ENCODE data around the gene MAD2L1BP. TPM values are rescaled to one million over a fixed set of nuclear protein-coding genes. Genes with fewer than 3 reads are reported as not detected.

MAD2L1BP gene
- total and polyA plus RNA-seq, 2 of the 4 experiments (the other 2 are of a cell fraction): 28.1 to 50.2 TPM

GRCh38 chr6:43671801-43672690 is 36.4 kb downstream of the MAD2L1BP start:
- Histone ChIP-seq H3K14ac (replicated peaks; ENCODE audit: low read depth, low read length) (no peak overlapping the region), H3K4me1 (ENCODE audit: control insufficient read depth, insufficient read depth, low read length) (peaks cover 17% of the 10 kb centered on the region), H3K4me2 (ENCODE audit: low read depth, low read length) (no peak overlapping the region), H3K27me3 (ENCODE audit: control insufficient read depth, insufficient read depth, low read length) (no peaks in the 10 kb centered on the region), H4K20me1 (ENCODE audit: insufficient read depth, low read length) (no peaks in the 10 kb centered on the region; the same call in 1 of the 2 replicates), H3K23ac (ENCODE audit: low read depth, low read length) (no peak overlapping the region), H3K4me3 (ENCODE audit: insufficient read depth, low read depth, low read length) (no peak overlapping the region), H2BK15ac (ENCODE audit: low read depth, low read length) (no peak overlapping the region), H2AK5ac (ENCODE audit: low read depth, low read length) (no peak overlapping the region), H3K9me1 (ENCODE audit: insufficient read depth, low read length) (peaks cover 16% of the 10 kb centered on the region; the same call in 1 of the 2 replicates), H3K27ac (ENCODE audit: insufficient read depth, low read length) (no peak overlapping the region), H3K56ac (ENCODE audit: extremely low read depth, insufficient read depth, low read length) (no peak overlapping the region), H4K91ac (ENCODE audit: insufficient read depth, low read depth, low read length) (no peak overlapping the region), H2BK5ac (ENCODE audit: low read depth, low read length, poor library complexity, severe bottlenecking) (no peak overlapping the region), H2BK20ac (ENCODE audit: low read depth, low read length) (no peak overlapping the region), H3K9ac (ENCODE audit: low read depth, low read length) (no peak overlapping the region), H3K36me3 (ENCODE audit: control insufficient read depth, insufficient read depth, low read length) (peaks cover 50% of the 10 kb centered on the region), H2AFZ (replicated peaks; ENCODE audit: low read length, poor library complexity) (no peak overlapping the region), H3K9me3 (ENCODE audit: control insufficient read depth, insufficient read depth, low read length) (no peaks in the 10 kb centered on the region), H3K79me1 (ENCODE audit: low read depth in 1 of 2, low read length in 2 of 2) (peaks cover 0 to 4% of the 10 kb centered on the region in 2 experiments; a peak in 1 of 4 replicates), H4K8ac (ENCODE audit: low read depth in 2 of 2, low read length in 2 of 2) (no peak overlapping the region), H3K4ac (ENCODE audit: low read depth, low read length) (no peak overlapping the region), H2BK120ac (ENCODE audit: low read depth, low read length) (no peak overlapping the region), H2AK9ac (replicated peaks; ENCODE audit: low read depth, low read length, poor library complexity) (no peak overlapping the region), H4K5ac (ENCODE audit: low read depth, low read length) (no peak overlapping the region), H3K18ac (ENCODE audit: low read depth, low read length) (no peak overlapping the region)
- in situ Hi-C loops (cut with MboI; ENCODE audit: low sequenced_read_pairs): no loop called here
- ChIA-PET CTCF (interaction anchor here (0.6 kb wide), 1 partner anchor 102 kb away, joined by 3 read pairs; no protein-coding TSS in a partner anchor), POLR2A (ENCODE audit: unreplicated experiment) (no interaction called here)
- no CpG with 5 or more reads among the region's 16 CpGs for WGBS, 2 experiments (ENCODE audit: extremely low coverage in 2 of 2, insufficient read length in 1 of 2)
- intact Hi-C loops (cut with micrococcal nuclease): no loop called here
- BruUV-seq (replicated peaks): no TSS peak
- DNase-seq (no peak), ATAC-seq (ENCODE audit: low read depth) (no peak)
- dilution Hi-C loops (cut with HindIII; ENCODE audit: low sequenced_read_pairs, unreplicated experiment): no loop called here
- TF ChIP-seq, protein P1, sequence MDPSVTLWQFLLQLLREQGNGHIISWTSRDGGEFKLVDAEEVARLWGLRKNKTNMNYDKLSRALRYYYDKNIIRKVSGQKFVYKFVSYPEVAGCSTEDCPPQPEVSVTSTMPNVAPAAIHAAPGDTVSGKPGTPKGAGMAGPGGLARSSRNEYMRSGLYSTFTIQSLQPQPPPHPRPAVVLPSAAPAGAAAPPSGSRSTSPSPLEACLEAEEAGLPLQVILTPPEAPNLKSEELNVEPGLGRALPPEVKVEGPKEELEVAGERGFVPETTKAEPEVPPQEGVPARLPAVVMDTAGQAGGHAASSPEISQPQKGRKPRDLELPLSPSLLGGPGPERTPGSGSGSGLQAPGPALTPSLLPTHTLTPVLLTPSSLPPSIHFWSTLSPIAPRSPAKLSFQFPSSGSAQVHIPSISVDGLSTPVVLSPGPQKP (IDR thresholded peaks at IDR 0.05; ENCODE audit: borderline replicate concordance, low read depth, low read length): no peak
- TF ChIP-seq, protein P2, sequence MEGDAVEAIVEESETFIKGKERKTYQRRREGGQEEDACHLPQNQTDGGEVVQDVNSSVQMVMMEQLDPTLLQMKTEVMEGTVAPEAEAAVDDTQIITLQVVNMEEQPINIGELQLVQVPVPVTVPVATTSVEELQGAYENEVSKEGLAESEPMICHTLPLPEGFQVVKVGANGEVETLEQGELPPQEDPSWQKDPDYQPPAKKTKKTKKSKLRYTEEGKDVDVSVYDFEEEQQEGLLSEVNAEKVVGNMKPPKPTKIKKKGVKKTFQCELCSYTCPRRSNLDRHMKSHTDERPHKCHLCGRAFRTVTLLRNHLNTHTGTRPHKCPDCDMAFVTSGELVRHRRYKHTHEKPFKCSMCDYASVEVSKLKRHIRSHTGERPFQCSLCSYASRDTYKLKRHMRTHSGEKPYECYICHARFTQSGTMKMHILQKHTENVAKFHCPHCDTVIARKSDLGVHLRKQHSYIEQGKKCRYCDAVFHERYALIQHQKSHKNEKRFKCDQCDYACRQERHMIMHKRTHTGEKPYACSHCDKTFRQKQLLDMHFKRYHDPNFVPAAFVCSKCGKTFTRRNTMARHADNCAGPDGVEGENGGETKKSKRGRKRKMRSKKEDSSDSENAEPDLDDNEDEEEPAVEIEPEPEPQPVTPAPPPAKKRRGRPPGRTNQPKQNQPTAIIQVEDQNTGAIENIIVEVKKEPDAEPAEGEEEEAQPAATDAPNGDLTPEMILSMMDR (conservative IDR thresholded peaks at IDR 0.05; ENCODE audit: low read depth, low read length): no peak
- TF ChIP-seq MAZ (IDR thresholded peaks at IDR 0.05; ENCODE audit: borderline replicate concordance, low read depth, low read length): no peak
- no peak for TF ChIP-seq CEBPB (IDR thresholded peaks at IDR 0.05; ENCODE audit: low read depth, low read length)
- no peak for TF ChIP-seq SMC3 (IDR thresholded peaks at IDR 0.05; ENCODE audit: low read depth, low read length)
- TF ChIP-seq NFE2L2 (IDR thresholded peaks at IDR 0.05; ENCODE audit: low read depth, low read length): no peak
- TF ChIP-seq RAD21 (IDR thresholded peaks at IDR 0.05; ENCODE audit: low read length): no peak
- TF ChIP-seq MAFK (IDR thresholded peaks at IDR 0.05; ENCODE audit: low read depth, low read length): no peak
- TF ChIP-seq RFX5 (IDR thresholded peaks at IDR 0.05; ENCODE audit: low read depth, low read length): no peak
- no peak for TF ChIP-seq POLR2A (IDR thresholded peaks at IDR 0.05; ENCODE audit: low read depth, low read length)
- no peak for TF ChIP-seq RCOR1 (IDR thresholded peaks at IDR 0.05; ENCODE audit: insufficient replicate concordance, low read length)
- TF ChIP-seq MXI1 (IDR thresholded peaks at IDR 0.05; ENCODE audit: borderline replicate concordance, low read depth, low read length): no peak
- TF ChIP-seq BHLHE40 (IDR thresholded peaks at IDR 0.05; ENCODE audit: low read depth, low read length): no peak
- TF ChIP-seq USF2 (IDR thresholded peaks at IDR 0.05; ENCODE audit: low read depth, low read length): no peak
- no peak for TF ChIP-seq CHD1 (IDR thresholded peaks at IDR 0.05; ENCODE audit: low read depth, low read length)

All from IMR-90 (cell line).